CD8-positive, alpha-beta memory T cell (primary cell): ENCODE results near the gene SLC14A1. TPM values are rescaled to one million over a fixed set of nuclear protein-coding genes. Genes with fewer than 3 reads are reported as not detected.

Experiments used
- CTCF ChIA-PET: fragments of 350-600 bp; sonication (Branson Sonifier 250); formaldehyde crosslinking; loops from one replicate; lab custom pipeline; 2021; ENCODE audit warnings: antibody characterized with exemption; lab: Charles Lee
- POLR2A ChIA-PET: fragments of 350-600 bp; sonication (Branson Sonifier 250); formaldehyde crosslinking; loops from one replicate; lab custom pipeline; 2021; ENCODE audit warnings: antibody characterized with exemption; lab: Charles Lee
- DNase-seq, 5 donors: peaks; one replicate each; pipeline versions ENCODE4 v3.0.0 to v3.0.0-alpha.2; 2020 to 2022; ENCODE audit warnings: mixed read lengths in 1 of 5
- H3K27ac ChIP-seq: one replicate; pipeline ENCODE4 v1.7.0; 2013; ENCODE audit warnings: low read depth, mild to moderate bottlenecking, low read length, moderate library complexity
- H3K27me3 ChIP-seq: 2 replicates; pipeline ENCODE4 v1.7.0; 2013; ENCODE audit warnings: low read length, mild to moderate bottlenecking; ENCODE audit not compliant: insufficient read depth, poor library complexity, severe bottlenecking
- H3K36me3 ChIP-seq: 2 replicates; pipeline ENCODE4 v1.7.0; 2013; ENCODE audit warnings: mild to moderate bottlenecking, low read length, moderate library complexity; ENCODE audit not compliant: insufficient read depth
- H3K4me1 ChIP-seq: 2 replicates; pipeline ENCODE4 v1.7.0; 2013; ENCODE audit warnings: mild to moderate bottlenecking, low read length, moderate library complexity; ENCODE audit not compliant: insufficient read depth
- H3K4me3 ChIP-seq: 2 replicates; pipeline ENCODE4 v1.7.0; 2013; ENCODE audit warnings: mild to moderate bottlenecking, low read length
- H3K9me3 ChIP-seq: 2 replicates; pipeline ENCODE4 v1.7.0; 2013; ENCODE audit warnings: mild to moderate bottlenecking, low read length
- H3K27ac Mint-ChIP-seq, 8 donors: one replicate each; pipeline ENCODE4 v1.8.0; 2020 to 2021; ENCODE audit warnings: mixed read lengths in 8 of 8, mild to moderate bottlenecking in 6 of 8, inconsistent platforms in 3 of 8, moderate library complexity in 3 of 8
- H3K27me3 Mint-ChIP-seq, 2 donors: one replicate each; pipeline ENCODE4 v1.8.0; 2020 to 2021; ENCODE audit warnings: mixed read lengths in 2 of 2, mild to moderate bottlenecking in 1 of 2, moderate library complexity in 1 of 2
- H3K36me3 Mint-ChIP-seq, 3 donors: one replicate each; pipeline ENCODE4 v1.8.0; 2020 to 2021; ENCODE audit warnings: mixed read lengths in 3 of 3, inconsistent platforms in 1 of 3, mild to moderate bottlenecking in 1 of 3
- H3K4me1 Mint-ChIP-seq, 3 donors: one replicate each; pipeline ENCODE4 v1.8.0; 2020 to 2021; ENCODE audit warnings: mixed read lengths in 3 of 3, inconsistent platforms in 1 of 3, mild to moderate bottlenecking in 1 of 3
- H3K4me3 Mint-ChIP-seq, 7 donors: one replicate each; pipeline ENCODE4 v1.8.0; 2020 to 2021; ENCODE audit warnings: mixed read lengths in 7 of 7, mild to moderate bottlenecking in 6 of 7, moderate library complexity in 4 of 7, inconsistent platforms in 2 of 7
- H3K9me3 Mint-ChIP-seq, 5 donors: one replicate each; pipeline ENCODE4 v1.8.0; 2020 to 2022; ENCODE audit warnings: mixed read lengths in 5 of 5, mild to moderate bottlenecking in 3 of 5, moderate library complexity in 2 of 5, inconsistent platforms in 1 of 5
- polyA plus RNA-seq: library from polyadenylated mRNA; unstranded; fragments of 300-500 nt; fragmentation: Illumina TruSeq; gene quantifications from one replicate; pipeline ENCODE4 v1.2.3, GENCODE V29; 2021
- total RNA-seq, 2 experiments: library from RNA; stranded (reverse); gene quantifications; one replicate each; pipeline ENCODE4 v1.2.3, GENCODE V29; 2021

SLC14A1 gene
- total and polyA plus RNA-seq, 3 experiments from 2014 or later: 2.3 to 3.8 (median 3.6) TPM

DNA sequence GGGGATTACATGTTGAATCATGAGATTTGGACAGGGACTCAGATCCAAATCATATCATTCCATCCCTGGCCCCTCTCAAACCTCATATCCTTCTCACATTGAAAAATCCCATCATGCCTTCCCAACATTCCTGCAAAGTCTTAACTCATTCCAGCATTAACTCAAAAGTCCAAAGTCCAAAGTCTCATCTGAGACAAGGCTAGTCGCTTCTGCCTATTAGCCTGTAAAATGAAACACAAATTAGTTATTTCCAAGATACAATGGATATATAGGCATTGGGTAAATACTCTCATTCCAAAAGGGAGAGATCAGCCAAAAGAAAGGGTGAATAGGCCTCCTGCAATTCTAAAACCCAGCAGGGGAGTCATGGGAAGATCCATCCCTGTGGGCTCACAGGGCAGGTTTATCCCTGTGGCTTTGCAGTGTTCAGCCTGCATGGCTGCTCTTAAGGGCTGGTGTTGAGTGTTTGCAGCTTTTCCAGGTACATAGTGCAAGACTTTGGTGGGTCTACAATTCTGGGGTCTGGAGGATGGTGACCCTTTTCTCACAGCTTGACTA, 21.2 kb upstream of the SLC14A1 start:
- ChIA-PET CTCF (no interaction called here), POLR2A (no interaction called here)
- no peaks in the 10 kb centered on the region for H3K27me3 Mint-ChIP-seq
- no peak overlapping the region for H3K27ac ChIP-seq
- no peak overlapping the region for H3K4me3 Mint-ChIP-seq
- no peaks in the 10 kb centered on the region for H3K9me3 ChIP-seq
- H3K27ac Mint-ChIP-seq: no peak overlapping the region
- H3K4me1 Mint-ChIP-seq: no peaks in the 10 kb centered on the region
- DNase-seq: no peak
- peaks cover 37 to 68% (median 66%) of the 10 kb centered on the region in 5 donors for H3K9me3 Mint-ChIP-seq
- H3K4me3 ChIP-seq: no peak overlapping the region
- no peaks in the 10 kb centered on the region for H3K4me1 ChIP-seq
- peaks cover 6 to 48% (median 11%) of the 10 kb centered on the region in 3 donors for H3K36me3 Mint-ChIP-seq
- no peaks in the 10 kb centered on the region for H3K27me3 ChIP-seq
- no peaks in the 10 kb centered on the region for H3K36me3 ChIP-seq

DNA sequence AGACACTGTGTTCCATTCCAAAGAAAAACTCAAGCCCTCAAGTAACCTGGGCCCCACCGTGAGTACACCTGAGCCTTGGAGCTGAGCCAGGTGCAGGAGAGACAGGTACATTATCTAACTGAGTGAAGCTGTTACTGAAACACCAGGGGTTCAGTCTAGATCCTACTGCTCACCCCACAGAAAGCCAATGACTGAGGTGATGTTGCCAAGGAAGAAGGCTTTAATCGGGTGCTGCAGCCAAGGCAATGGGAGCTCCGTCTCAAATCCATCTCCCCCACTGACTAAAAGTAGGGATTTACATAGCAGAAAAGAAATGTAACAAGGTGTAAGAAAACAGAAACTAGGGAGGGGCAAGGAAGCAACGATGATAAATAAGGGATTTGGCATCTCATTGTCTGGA, 15.2 kb upstream of the SLC14A1 start:
- no peaks in the 10 kb centered on the region for H3K27me3 ChIP-seq
- H3K4me1 ChIP-seq: no peaks in the 10 kb centered on the region
- H3K36me3 ChIP-seq: no peaks in the 10 kb centered on the region
- Mint-ChIP-seq H3K27ac (no peak overlapping the region), H3K4me1 (no peaks in the 10 kb centered on the region), H3K4me3 (no peak overlapping the region), H3K9me3 (peaks cover 11 to 52% (median 40%) of the 10 kb centered on the region in 5 donors), H3K36me3 (peaks cover 15 to 49% (median 18%) of the 10 kb centered on the region in 3 donors), H3K27me3 (peaks cover 0 to 2% of the 10 kb centered on the region in 2 donors)
- no peaks in the 10 kb centered on the region for H3K9me3 ChIP-seq
- H3K27ac ChIP-seq: no peak overlapping the region
- ChIA-PET CTCF (no interaction called here), POLR2A (no interaction called here)
- no peak overlapping the region for H3K4me3 ChIP-seq
- DNase-seq: no peak

- Mint-ChIP-seq H3K9me3 (peaks cover 2 to 30% (median 21%) of the 10 kb centered on the region in 5 donors), H3K27me3 (peaks cover 0 to 2% of the 10 kb centered on the region in 2 donors), H3K27ac (peak overlapping the region in 1 of 8 donors; percentile 1), H3K4me3 (no peak overlapping the region), H3K36me3 (peaks cover 13 to 27% (median 14%) of the 10 kb centered on the region in 3 donors), H3K4me1 (no peaks in the 10 kb centered on the region)
- ChIA-PET CTCF (interaction anchor here (1.1 to 1.3 kb wide), 2 partner anchors 11 to 46 kb away, joined by 3 read pairs; no protein-coding TSS in a partner anchor), POLR2A (no interaction called here)
- no peaks in the 10 kb centered on the region for H3K9me3 ChIP-seq
- H3K36me3 ChIP-seq: no peaks in the 10 kb centered on the region
- no peak overlapping the region for H3K27ac ChIP-seq
- H3K27me3 ChIP-seq: no peaks in the 10 kb centered on the region
- no peak overlapping the region for H3K4me3 ChIP-seq
- H3K4me1 ChIP-seq: no peaks in the 10 kb centered on the region
- DNase-seq: no peak
These were observed 11.9 kb upstream of the SLC14A1 start for GRCh38 chr18:45712061-45712460.

DNA sequence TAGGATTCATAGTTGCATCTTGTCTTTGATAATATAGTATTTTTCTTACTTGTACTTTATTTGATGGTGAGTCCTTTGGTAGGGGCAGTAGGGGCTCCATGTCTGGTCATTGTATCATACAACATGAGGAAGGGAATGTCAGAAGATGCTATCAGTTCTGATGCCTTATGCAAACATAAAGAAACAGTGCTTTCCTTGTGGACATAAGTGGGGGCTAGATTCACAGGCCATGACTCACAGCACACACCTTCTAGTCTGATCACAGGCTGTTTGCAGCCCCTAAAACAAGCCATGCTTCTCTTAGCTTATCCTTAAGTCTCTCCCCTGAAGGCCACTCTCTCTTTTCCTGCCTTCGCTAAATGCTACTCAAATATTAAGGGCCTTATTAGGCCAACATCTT, 10.7 kb upstream of the SLC14A1 start:
- H3K36me3 ChIP-seq: no peaks in the 10 kb centered on the region
- ChIA-PET CTCF (no interaction called here), POLR2A (no interaction called here)
- Mint-ChIP-seq H3K36me3 (peaks cover 10 to 20% (median 13%) of the 10 kb centered on the region in 3 donors), H3K27me3 (peaks cover 0 to 1% of the 10 kb centered on the region in 2 donors), H3K4me1 (no peaks in the 10 kb centered on the region), H3K4me3 (no peak overlapping the region), H3K27ac (no peak overlapping the region), H3K9me3 (peaks cover 2 to 23% (median 15%) of the 10 kb centered on the region in 5 donors)
- DNase-seq: no peak
- no peak overlapping the region for H3K4me3 ChIP-seq
- H3K4me1 ChIP-seq: no peaks in the 10 kb centered on the region
- H3K9me3 ChIP-seq: no peaks in the 10 kb centered on the region
- no peaks in the 10 kb centered on the region for H3K27me3 ChIP-seq
- no peak overlapping the region for H3K27ac ChIP-seq

GRCh38 chr18:45715212-45715780, 8.7 kb upstream of the SLC14A1 start:
- Mint-ChIP-seq H3K27me3 (no peaks in the 10 kb centered on the region), H3K27ac (peak overlapping the region in 1 of 8 donors; percentile 21), H3K9me3 (peaks cover 0 to 6% (median 0%) of the 10 kb centered on the region in 5 donors), H3K4me1 (no peaks in the 10 kb centered on the region), H3K36me3 (peaks cover 1 to 3% (median 3%) of the 10 kb centered on the region in 3 donors), H3K4me3 (no peak overlapping the region)
- DNase-seq: no peak
- CTCF ChIA-PET: no interaction called here
- no peaks in the 10 kb centered on the region for H3K27me3 ChIP-seq
- no peaks in the 10 kb centered on the region for H3K36me3 ChIP-seq
- no peak overlapping the region for H3K4me3 ChIP-seq
- H3K27ac ChIP-seq: no peak overlapping the region
- no peaks in the 10 kb centered on the region for H3K9me3 ChIP-seq
- POLR2A ChIA-PET: no interaction called here
- no peaks in the 10 kb centered on the region for H3K4me1 ChIP-seq

DNA sequence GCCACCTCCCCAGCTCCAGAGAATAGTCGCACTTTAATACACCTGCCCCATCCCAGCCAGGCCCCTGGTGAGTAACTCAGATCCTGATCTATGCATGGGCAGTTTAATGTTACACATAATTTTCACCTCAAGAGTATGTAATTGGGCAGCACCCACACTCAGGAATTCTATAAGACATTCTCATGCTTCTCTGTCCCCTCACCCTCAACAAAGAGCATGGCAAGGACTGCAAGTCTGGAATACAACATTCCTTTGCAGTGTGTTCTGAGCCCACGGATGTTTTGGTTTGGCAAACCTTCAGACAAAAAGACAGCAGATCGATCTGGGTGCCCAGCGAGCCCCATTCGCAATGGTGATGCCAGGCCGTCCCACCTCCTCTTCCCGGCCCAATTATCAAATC, 4.9 kb upstream of the SLC14A1 start:
- no peak for DNase-seq
- Mint-ChIP-seq H3K27me3 (no peaks in the 10 kb centered on the region), H3K4me1 (peaks cover 0 to 3% (median 0%) of the 10 kb centered on the region in 3 donors), H3K27ac (no peak overlapping the region), H3K4me3 (no peak overlapping the region), H3K9me3 (no peaks in the 10 kb centered on the region), H3K36me3 (peaks cover 0 to 3% (median 0%) of the 10 kb centered on the region in 3 donors)
- Histone ChIP-seq H3K27ac (no peak overlapping the region), H3K4me1 (peaks cover 3% of the 10 kb centered on the region), H3K4me3 (no peak overlapping the region), H3K27me3 (no peaks in the 10 kb centered on the region), H3K36me3 (no peaks in the 10 kb centered on the region), H3K9me3 (no peaks in the 10 kb centered on the region)
- POLR2A ChIA-PET: no interaction called here
- CTCF ChIA-PET: no interaction called here

DNA sequence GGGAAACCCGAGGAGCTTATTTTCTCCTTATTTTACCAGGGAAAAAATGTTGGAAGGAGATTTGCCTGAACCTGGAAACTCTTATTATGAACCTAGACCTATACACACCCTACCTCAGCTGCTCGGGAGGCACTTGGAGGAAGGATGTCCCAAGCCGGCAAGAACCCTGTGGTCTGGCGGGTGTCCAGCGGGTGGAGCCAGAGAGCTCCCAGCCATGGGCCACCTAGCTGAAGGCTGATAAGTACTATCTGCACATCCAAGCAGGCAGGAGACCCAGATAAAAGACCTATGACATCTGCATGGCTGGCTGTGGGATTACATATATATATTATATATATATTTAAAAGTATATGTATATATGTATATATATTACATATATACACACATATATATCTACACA, 1.1 kb upstream of the SLC14A1 start:
- Mint-ChIP-seq H3K27me3 (no peaks in the 10 kb centered on the region), H3K36me3 (peaks cover 0 to 12% (median 7%) of the 10 kb centered on the region in 3 donors), H3K27ac (peak overlapping the region in 1 of 8 donors; percentile 54), H3K4me1 (peaks cover 0 to 3% (median 0%) of the 10 kb centered on the region in 3 donors), H3K9me3 (no peaks in the 10 kb centered on the region), H3K4me3 (no peak overlapping the region)
- DNase-seq: peak; percentile 32 to 69 (median 34)
- Histone ChIP-seq H3K9me3 (no peaks in the 10 kb centered on the region), H3K4me1 (peaks cover 3% of the 10 kb centered on the region), H3K36me3 (no peaks in the 10 kb centered on the region), H3K4me3 (no peak overlapping the region), H3K27me3 (no peaks in the 10 kb centered on the region), H3K27ac (no peak overlapping the region)
- POLR2A ChIA-PET: no interaction called here
- CTCF ChIA-PET: interaction anchor here (0.7 to 2.1 kb wide), 9 partner anchors 11 to 241 kb away, joined by 3 to 17 read pairs (median 3); no protein-coding TSS in a partner anchor

DNA sequence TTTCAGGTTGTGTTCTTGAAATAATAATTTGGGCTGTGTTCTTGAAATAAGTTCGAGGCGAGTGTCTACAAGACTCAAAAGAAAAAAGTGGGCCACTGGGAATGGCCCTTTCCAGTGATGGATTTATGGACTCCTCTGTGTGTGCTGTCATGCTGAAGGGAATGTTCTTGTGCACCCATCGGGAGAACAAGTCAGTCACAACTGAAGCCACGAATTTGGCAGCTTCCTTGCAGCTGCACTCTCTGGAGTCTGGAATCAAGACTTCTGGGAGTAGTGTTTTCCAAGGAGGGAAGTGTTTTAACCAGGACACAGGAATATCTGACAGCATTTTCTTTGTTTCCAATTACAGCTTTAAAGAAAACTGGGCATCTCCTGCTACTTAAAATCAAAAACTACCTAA, 620 bp downstream of the SLC14A1 start:
- H3K27me3 Mint-ChIP-seq: no peaks in the 10 kb centered on the region
- Histone ChIP-seq H3K27me3 (no peaks in the 10 kb centered on the region), H3K4me1 (peaks cover 3% of the 10 kb centered on the region), H3K4me3 (no peak overlapping the region), H3K9me3 (no peaks in the 10 kb centered on the region), H3K36me3 (no peaks in the 10 kb centered on the region), H3K27ac (no peak overlapping the region)
- CTCF ChIA-PET: interaction anchor here (0.9 to 2.4 kb wide), 5 partner anchors 10 to 155 kb away, joined by 3 to 9 read pairs (median 4); no protein-coding TSS in a partner anchor
- POLR2A ChIA-PET: no interaction called here
- H3K27ac Mint-ChIP-seq: peak overlapping the region in 1 of 8 donors; percentile 73
- peaks cover 0 to 12% (median 7%) of the 10 kb centered on the region in 3 donors for H3K36me3 Mint-ChIP-seq
- H3K4me3 Mint-ChIP-seq: no peak overlapping the region
- DNase-seq: no peak
- H3K4me1 Mint-ChIP-seq: peaks cover 0 to 3% (median 0%) of the 10 kb centered on the region in 3 donors
- no peaks in the 10 kb centered on the region for H3K9me3 Mint-ChIP-seq
